ENCODE results near the gene NEURL4.

NEURL4 gene

DNA sequence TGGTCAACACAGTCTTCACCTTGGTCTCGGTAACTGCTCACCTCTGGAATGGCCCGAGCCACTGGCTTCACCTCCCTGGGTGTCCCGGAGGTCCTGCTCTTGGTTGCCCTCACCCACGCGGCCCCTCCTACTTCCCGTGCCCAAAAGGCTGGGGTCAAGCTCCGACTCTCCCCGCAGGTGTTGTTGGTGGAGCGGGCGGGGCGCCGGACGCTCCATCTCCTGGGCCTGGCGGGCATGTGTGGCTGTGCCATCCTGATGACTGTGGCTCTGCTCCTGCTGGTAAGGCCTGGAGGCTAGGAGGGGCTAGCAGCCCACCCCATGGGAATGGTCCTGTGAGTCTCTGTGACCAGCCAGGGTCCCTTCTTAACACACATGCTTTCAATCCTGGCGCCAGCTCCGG is 44.2 kb downstream of the NEURL4 start:
- no peak overlapping the region for H3K27ac ChIP-seq (ENCODE audit: low read depth, low read length, severe bottlenecking)
- no peaks in the 10 kb centered on the region for H3K9me3 ChIP-seq (ENCODE audit: control insufficient read depth, low read length)
- H3K4me3 ChIP-seq (ENCODE audit: extremely low read depth, insufficient read depth, low read length, poor library complexity, severe bottlenecking): no peak overlapping the region
- WGBS, 2 experiments (ENCODE audit: insufficient coverage in 2 of 2): 92 to 93% methylated on average over 7 to 16 of the region's 16 CpGs
- peaks cover 3% of the 10 kb centered on the region for H3K4me1 ChIP-seq (ENCODE audit: control insufficient read depth, insufficient read depth, low read length, poor library complexity, severe bottlenecking)
- H3K36me3 ChIP-seq (ENCODE audit: control insufficient read depth, insufficient read depth, low read length): no peaks in the 10 kb centered on the region

- Histone ChIP-seq H3K27ac (ENCODE audit: low read depth, low read length, severe bottlenecking) (no peak overlapping the region), H3K36me3 (ENCODE audit: control insufficient read depth, insufficient read depth, low read length) (no peaks in the 10 kb centered on the region), H3K4me3 (ENCODE audit: extremely low read depth, insufficient read depth, low read length, poor library complexity, severe bottlenecking) (no peak overlapping the region), H3K4me1 (ENCODE audit: control insufficient read depth, insufficient read depth, low read length, poor library complexity, severe bottlenecking) (peaks cover 3% of the 10 kb centered on the region), H3K9me3 (ENCODE audit: control insufficient read depth, low read length) (no peaks in the 10 kb centered on the region)
- 90 to 96% methylated on average over 5 to 17 of the region's 18 CpGs for WGBS, 2 experiments (ENCODE audit: insufficient coverage in 2 of 2)
Observed at GRCh38 chr17:7283471-7284216, 45.5 kb downstream of the NEURL4 start.

- no peak overlapping the region for H3K27ac ChIP-seq (ENCODE audit: low read depth, low read length, severe bottlenecking)
- 89 to 98% methylated on average over 5 to 6 of the region's 6 CpGs for WGBS, 2 experiments (ENCODE audit: insufficient coverage in 2 of 2)
- no peaks in the 10 kb centered on the region for H3K9me3 ChIP-seq (ENCODE audit: control insufficient read depth, low read length)
- H3K4me1 ChIP-seq (ENCODE audit: control insufficient read depth, insufficient read depth, low read length, poor library complexity, severe bottlenecking): peaks cover 3% of the 10 kb centered on the region
- peak overlapping the region; percentile 46 for H3K4me3 ChIP-seq (ENCODE audit: extremely low read depth, insufficient read depth, low read length, poor library complexity, severe bottlenecking)
- H3K36me3 ChIP-seq (ENCODE audit: control insufficient read depth, insufficient read depth, low read length): no peaks in the 10 kb centered on the region
Observed at GRCh38 chr17:7282752-7283321, 46.3 kb downstream of the NEURL4 start.

DNA sequence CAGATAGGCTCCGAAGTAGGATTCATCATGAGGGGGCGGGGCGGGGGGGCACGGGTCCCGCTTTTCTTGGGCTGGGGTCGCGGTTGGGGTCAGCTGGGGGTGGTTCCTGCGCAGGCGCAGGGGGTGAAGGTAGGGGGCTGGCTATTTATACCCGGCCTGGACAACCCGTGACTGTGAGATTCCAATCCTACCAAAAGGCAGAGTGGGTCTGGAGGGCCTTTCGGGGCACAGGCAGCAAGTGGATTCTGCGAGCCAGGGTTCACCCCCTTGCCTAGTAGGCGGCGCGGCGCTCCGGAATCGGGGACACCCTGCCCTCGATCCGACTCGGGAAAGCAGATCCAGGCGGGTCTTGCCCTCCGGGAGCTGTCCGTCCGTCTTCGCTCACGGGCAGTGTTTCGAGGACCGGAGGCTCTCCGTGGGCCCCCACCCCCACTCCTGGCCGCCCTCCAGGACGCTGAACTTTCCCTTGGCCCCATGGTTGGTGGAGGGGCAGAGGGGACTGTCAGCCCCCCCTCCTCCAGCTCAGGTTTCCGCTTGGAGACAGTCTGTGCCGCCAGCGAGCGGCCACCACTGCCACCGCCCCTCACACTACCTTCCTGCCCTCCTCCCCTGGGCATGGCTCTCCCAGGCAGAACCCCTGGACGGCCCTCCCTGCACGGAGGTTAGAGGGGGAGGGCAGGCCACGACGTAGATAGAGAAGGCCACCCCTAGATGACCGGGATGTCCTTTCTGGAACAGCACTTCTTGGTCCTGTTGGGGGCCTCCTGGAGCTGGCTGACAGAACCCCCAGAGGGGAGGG is 47.0 kb downstream of the NEURL4 start:
- 2 to 6% methylated on average over 27 to 30 of the region's 43 CpGs for WGBS, 2 experiments (ENCODE audit: insufficient coverage in 2 of 2)
- no peaks in the 10 kb centered on the region for H3K36me3 ChIP-seq (ENCODE audit: control insufficient read depth, insufficient read depth, low read length)

GRCh38 chr17:7281074-7281952 is 47.8 kb downstream of the NEURL4 start, which contains the start of gene SLC2A4:
Gene SLC2A4 (plus strand): TSS chr17:7281718. CDS start chr17:7281935, 217 bp downstream.
- 0% methylated on average over 55 to 63 of the region's 71 CpGs for WGBS, 2 experiments (ENCODE audit: insufficient coverage in 2 of 2)
- Histone ChIP-seq H3K9me3 (ENCODE audit: control insufficient read depth, low read length) (no peaks in the 10 kb centered on the region), H3K4me3 (ENCODE audit: extremely low read depth, insufficient read depth, low read length, poor library complexity, severe bottlenecking) (peak within 1 kb of the TSS; percentile 46), H3K4me1 (ENCODE audit: control insufficient read depth, insufficient read depth, low read length, poor library complexity, severe bottlenecking) (peaks cover 3% of the 10 kb centered on the region), H3K27ac (ENCODE audit: low read depth, low read length, severe bottlenecking) (peak within 1 kb of the TSS; percentile 50), H3K36me3 (ENCODE audit: control insufficient read depth, insufficient read depth, low read length) (no peaks in the 10 kb centered on the region)

More for the DNA sequence above, 47.0 kb downstream of the NEURL4 start:
- H3K9me3 ChIP-seq (ENCODE audit: control insufficient read depth, low read length): no peaks in the 10 kb centered on the region
- H3K4me3 ChIP-seq (ENCODE audit: extremely low read depth, insufficient read depth, low read length, poor library complexity, severe bottlenecking): peak overlapping the region; percentile 46
- H3K27ac ChIP-seq (ENCODE audit: low read depth, low read length, severe bottlenecking): no peak overlapping the region
- H3K4me1 ChIP-seq (ENCODE audit: control insufficient read depth, insufficient read depth, low read length, poor library complexity, severe bottlenecking): peaks cover 3% of the 10 kb centered on the region

DNA sequence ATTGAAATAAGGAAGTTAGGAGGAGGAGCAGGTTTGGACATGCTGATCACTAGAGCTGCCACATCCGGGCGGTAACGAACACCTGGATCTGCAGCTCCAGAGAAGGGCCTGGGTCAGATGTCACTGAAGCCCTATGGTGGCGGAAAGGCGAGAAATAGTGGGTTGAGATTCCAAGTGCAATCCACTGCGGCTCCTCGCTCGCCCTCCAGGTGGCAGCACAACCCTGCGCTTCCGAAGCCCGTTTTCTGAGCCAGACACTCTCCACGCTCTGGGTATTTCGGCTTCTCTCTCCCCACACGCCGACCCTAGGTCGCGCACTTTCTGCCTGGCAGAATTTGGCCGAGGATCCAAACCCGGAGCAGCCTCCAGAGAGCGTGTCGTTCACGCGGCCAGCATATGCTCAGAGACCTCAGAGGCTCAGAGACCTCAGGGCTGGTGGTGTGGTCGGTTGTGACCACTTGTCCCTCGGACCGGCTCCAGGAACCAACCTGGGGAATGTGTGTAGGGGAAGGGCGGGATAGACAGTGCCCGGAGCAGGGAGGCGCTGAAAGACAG is 48.5 kb downstream of the NEURL4 start:
- peak overlapping the region; percentile 50 for H3K27ac ChIP-seq (ENCODE audit: low read depth, low read length, severe bottlenecking)
- 1 to 3% methylated on average over 18 to 26 of the region's 29 CpGs for whole genome bisulfite sequencing, 2 experiments (ENCODE audit: insufficient coverage in 2 of 2)
- peak overlapping the region; percentile 46 for H3K4me3 ChIP-seq (ENCODE audit: extremely low read depth, insufficient read depth, low read length, poor library complexity, severe bottlenecking)

DNA sequence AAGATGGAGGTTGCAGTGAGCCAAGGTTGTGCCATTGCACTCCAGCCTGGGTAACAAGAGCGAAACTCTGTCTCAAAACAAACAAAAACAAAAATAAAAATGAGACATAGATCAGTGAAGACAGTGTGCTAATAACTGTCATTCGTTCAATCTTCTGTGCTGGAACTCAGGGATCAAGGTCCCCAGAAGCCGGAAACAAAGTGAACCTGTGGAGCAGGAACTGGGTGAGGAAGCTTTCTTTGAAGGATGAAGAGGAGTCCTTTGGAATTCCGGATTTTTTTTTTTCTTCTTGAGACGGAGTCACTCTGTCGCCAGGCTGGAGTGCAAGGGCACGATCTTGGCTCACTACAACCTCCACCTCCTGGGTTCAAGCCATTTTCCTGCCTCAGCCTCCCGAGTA is 49.7 kb downstream of the NEURL4 start:
- Histone ChIP-seq H3K4me1 (ENCODE audit: control insufficient read depth, insufficient read depth, low read length, poor library complexity, severe bottlenecking) (peaks cover 3% of the 10 kb centered on the region), H3K9me3 (ENCODE audit: control insufficient read depth, low read length) (no peaks in the 10 kb centered on the region), H3K36me3 (ENCODE audit: control insufficient read depth, insufficient read depth, low read length) (no peaks in the 10 kb centered on the region), H3K27ac (ENCODE audit: low read depth, low read length, severe bottlenecking) (no peak overlapping the region), H3K4me3 (ENCODE audit: extremely low read depth, insufficient read depth, low read length, poor library complexity, severe bottlenecking) (no peak overlapping the region)
- WGBS, 2 experiments (ENCODE audit: insufficient coverage in 2 of 2): 87 to 94% methylated on average over 5 of the region's 8 CpGs

More for the DNA sequence above, 48.5 kb downstream of the NEURL4 start:
- H3K4me1 ChIP-seq (ENCODE audit: control insufficient read depth, insufficient read depth, low read length, poor library complexity, severe bottlenecking): peaks cover 3% of the 10 kb centered on the region
- H3K9me3 ChIP-seq (ENCODE audit: control insufficient read depth, low read length): no peaks in the 10 kb centered on the region
- no peaks in the 10 kb centered on the region for H3K36me3 ChIP-seq (ENCODE audit: control insufficient read depth, insufficient read depth, low read length)

GRCh38 chr17:7266784-7267183 is 62.4 kb downstream of the NEURL4 start:
- Histone ChIP-seq H3K27ac (ENCODE audit: low read depth, low read length, severe bottlenecking) (no peak overlapping the region), H3K4me1 (ENCODE audit: control insufficient read depth, insufficient read depth, low read length, poor library complexity, severe bottlenecking) (peaks cover 7% of the 10 kb centered on the region), H3K4me3 (ENCODE audit: extremely low read depth, insufficient read depth, low read length, poor library complexity, severe bottlenecking) (no peak overlapping the region), H3K9me3 (ENCODE audit: control insufficient read depth, low read length) (no peaks in the 10 kb centered on the region), H3K36me3 (ENCODE audit: control insufficient read depth, insufficient read depth, low read length) (no peaks in the 10 kb centered on the region)
- no CpG with 5 or more reads among the region's 1 CpG for WGBS, 2 experiments (ENCODE audit: insufficient coverage in 2 of 2)
